ENCODE data around the gene B4GALT1.

Gene B4GALT1

DNA sequence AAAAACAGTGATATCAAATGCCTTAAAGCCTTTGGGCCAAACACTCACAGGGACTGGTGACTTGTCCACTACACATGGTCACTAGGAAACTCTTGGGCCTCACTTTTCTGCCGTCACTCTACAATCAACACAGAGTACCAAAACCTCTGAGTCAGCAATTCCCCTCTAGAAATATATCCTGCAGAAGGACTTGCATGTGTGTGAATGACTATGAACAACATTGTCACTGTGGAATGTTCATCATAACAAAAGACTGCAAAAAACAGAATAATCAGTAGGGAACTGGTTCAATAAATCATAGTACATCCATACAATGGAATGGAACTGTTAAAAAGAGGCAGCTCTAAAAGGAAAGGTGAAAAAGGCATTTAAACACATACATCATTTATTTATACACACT lies 46.5 kb downstream of the B4GALT1 start:
- TF ChIP-seq ZNF274 (IDR thresholded peaks at IDR 0.05; ENCODE audit: low read depth, low read length): no peak
- no peak overlapping the region for H3K4me3 ChIP-seq (ENCODE audit: low read length)

DNA sequence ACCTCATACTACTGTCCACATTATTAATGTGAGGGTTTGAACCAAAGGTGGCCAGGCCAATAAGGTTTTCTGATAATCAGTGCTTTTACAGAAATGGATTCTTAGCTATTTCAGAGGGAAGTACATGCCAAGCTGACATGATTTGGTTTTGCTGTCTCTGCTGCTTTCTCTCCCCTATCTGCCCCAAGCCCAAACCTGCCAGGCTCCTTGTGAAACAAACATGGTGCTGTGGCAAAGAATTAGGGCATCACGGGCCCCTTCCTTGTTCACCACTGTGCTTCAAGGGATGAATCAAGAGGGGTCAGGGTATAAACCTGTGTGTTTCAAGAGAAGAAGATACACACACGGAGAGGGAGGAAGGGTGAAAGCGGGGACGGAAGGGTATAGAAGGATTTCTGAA lies 49.3 kb downstream of the B4GALT1 start:
- TF ChIP-seq ZNF274 (IDR thresholded peaks at IDR 0.05; ENCODE audit: low read depth, low read length): no peak
- no peak overlapping the region for H3K4me3 ChIP-seq (ENCODE audit: low read length)

DNA sequence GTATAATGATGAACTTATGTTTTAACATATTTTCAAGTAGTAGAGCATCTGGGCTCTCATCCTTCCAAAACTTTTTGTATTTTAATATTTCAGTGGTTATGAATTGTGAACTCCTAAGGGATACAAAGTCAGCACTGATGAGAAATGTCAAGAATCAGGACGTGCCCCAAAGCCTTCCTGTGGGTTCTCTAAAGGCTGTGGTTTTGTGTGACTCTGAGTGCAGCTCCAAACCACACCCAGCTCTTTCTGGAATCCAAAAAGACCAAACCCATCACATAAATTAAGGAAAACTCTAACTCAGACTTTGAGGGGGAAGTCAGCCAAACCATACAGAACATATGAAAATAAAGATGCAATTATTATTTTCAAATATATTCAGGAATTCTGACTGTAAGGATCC lies 49.8 kb downstream of the B4GALT1 start:
- H3K4me3 ChIP-seq (ENCODE audit: low read length): no peak overlapping the region
- no peak for TF ChIP-seq ZNF274 (IDR thresholded peaks at IDR 0.05; ENCODE audit: low read depth, low read length)

DNA sequence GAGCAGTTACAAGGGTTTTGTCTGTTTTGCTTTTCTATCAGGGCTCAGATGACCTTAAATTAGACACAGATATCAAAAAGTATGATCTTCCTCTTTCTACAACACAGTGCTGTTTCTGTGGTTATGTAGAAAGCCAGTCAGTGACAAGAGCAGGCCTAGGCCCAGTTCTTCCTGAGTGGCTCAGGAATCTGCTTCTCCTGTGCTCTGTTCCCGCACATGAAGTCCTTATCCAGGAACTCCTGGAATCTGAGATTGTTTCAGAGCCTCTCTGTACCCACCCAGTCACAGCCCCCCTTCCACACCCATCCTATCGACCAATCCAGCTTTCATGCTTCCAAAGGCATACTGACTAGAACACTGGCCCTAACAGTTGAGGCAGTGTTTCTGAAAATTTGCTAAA lies 50.3 kb downstream of the B4GALT1 start:
- no peak overlapping the region for H3K4me3 ChIP-seq (ENCODE audit: low read length)
- no peak for TF ChIP-seq ZNF274 (IDR thresholded peaks at IDR 0.05; ENCODE audit: low read depth, low read length)

DNA sequence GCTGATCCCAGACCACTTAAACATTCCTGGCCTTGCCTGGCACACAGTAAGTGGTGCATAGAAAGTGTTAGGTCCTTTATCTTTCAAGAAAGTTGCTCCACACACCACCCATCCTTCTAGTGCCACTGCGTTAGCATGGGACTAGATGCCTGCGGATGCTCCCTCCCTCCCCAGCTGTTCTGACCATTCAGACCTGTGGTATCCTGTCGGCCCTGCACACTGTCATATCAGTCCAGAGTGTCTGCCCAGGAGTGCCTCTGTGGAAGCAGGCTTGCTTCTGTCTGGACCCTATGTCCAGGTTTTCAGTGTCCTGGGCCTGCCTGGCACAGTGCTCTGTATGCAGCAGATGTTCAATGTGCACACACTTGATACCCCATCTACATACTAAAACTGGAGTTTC lies 52.4 kb downstream of the B4GALT1 start:
- H3K4me3 ChIP-seq (ENCODE audit: low read length): no peak overlapping the region
- TF ChIP-seq ZNF274 (IDR thresholded peaks at IDR 0.05; ENCODE audit: low read depth, low read length): no peak

DNA sequence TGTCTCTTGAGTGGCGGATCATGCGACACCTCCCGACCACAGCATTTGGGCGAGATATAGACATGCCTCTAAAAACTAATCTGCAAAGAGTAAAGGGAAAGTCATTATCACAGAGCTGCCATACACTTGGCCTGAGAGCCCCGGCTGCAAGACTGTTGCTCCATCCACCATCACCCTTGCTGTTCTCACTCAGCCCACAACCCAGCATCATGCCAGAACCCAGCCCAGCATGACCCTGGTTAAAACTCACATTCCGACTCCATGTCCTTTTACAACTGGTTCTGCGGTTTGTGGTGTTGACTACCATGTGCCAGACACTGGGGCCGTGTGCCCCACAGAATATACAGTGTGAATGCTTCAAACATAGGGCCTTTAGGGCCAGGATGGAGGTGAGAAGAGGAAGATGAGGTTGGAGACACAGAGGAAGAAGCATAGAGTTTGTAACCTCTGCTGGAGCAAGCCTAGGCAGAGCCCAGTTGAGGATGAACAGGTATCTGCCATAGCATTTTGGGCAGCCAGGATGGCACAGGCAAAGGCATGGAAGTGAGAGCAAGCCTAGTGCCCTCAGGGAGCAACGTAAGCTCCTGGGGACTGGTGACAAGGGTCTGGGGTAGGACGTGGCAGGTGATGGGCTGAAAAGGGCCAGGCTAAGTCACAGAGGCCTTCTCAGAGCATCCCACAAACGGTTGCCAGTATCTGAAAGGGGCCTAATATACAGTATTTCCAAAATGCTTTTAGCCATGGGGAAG lies 53.2 kb downstream of the B4GALT1 start:
- TF ChIP-seq ZNF274 (IDR thresholded peaks at IDR 0.05; ENCODE audit: low read depth, low read length): no peak
- H3K4me3 ChIP-seq (ENCODE audit: low read length): no peak overlapping the region

DNA sequence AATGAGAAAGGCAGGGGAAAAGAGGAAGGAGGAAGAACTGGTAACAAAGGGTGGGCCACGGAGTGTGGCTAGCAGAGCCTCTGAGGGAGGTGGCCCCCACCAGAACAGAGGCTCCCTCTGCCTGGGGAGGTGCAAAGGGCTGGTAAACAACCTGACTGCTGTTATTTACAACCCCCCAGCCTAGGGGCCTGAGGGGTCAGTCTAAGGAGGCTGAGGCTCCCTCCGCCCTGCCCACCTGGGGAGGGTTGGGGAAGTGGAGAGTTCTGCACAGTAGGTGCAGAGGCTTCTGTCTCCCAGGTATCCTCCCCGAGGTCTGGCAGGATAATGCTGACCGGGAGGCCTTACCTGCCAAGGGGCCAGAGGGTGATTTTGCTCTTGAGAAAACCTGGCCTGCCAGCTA lies 55.0 kb downstream of the B4GALT1 start:
- H3K4me3 ChIP-seq (ENCODE audit: low read length): no peak overlapping the region
- no peak for TF ChIP-seq ZNF274 (IDR thresholded peaks at IDR 0.05; ENCODE audit: low read depth, low read length)

DNA sequence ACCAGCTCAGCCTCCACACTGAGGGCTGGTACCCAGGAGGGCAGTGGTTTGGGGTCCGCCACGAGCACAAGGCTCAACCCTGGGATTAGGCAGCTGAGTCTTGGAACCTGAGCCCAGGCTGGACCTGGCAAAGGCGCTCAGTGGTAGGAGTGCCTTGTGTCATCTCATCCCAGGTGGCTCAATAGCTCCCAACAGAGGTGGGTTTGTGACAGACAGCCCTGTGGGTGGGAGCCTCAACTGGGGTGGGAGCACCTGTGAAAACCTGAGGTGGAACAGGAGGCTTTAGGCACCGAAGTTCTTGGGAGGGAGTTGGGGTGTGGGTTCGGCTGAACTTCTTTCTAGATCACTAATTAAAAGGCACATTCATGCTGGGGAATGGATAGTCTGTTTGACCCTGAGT lies 55.5 kb downstream of the B4GALT1 start:
- no peak for TF ChIP-seq ZNF274 (IDR thresholded peaks at IDR 0.05; ENCODE audit: low read depth, low read length)
- no peak overlapping the region for H3K4me3 ChIP-seq (ENCODE audit: low read length)

DNA sequence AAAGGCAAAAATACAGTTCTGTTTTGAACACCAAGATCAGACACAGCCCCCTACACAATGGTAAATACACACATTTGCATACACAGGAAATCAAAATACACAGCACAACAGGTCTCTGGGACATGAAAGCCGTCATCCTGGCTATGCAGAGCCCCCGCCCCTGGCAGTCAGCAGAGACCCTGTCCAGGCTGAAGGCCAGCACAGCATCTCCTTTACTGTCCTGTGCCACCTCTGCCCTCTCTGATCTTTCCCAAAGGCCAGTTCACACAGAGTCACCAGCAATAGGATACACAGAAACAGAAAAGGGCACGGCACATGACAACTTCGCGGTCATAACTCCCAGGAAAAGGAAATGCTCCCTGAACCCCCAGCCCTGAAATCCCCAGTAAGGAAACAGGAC lies 56.5 kb downstream of the B4GALT1 start:
- no peak overlapping the region for H3K4me3 ChIP-seq (ENCODE audit: low read length)
- TF ChIP-seq ZNF274 (IDR thresholded peaks at IDR 0.05; ENCODE audit: low read depth, low read length): no peak

DNA sequence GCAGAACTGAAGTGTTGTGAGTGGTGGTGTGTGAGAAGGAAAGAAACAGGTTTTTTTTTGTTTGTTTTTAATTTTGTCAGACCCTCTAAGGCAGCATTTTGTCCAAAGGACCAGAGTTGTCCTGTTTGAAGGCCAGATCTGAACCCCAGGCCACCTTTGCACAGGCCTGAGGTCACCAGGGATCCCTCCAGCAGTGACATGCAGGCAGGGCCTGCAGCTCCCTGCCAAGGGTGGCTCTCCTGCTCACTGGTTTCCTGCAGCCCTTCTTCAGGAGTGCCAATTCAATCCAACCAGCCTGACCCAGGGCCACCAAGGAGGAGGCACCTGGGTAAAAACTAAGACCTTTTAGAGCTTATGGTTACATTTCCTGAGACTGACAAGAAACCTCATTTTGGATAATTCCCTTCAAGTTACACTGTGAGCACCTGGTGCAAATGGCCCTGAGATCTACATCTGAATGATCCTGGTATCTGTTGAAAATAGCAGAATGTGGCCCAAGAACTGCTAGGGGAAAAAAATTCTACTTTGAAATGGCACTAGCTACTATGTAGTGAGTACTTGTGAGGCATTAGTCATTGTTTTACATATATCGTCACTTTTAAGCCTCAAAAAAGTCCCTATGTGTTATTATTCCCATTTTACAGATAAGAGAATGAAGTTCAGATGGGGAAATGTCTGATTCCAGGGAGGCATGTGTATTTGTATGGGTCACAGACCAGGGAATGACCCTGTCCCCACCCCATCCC lies 57.1 kb downstream of the B4GALT1 start:
- no peak for TF ChIP-seq ZNF274 (IDR thresholded peaks at IDR 0.05; ENCODE audit: low read depth, low read length)
- H3K4me3 ChIP-seq (ENCODE audit: low read length): no peak overlapping the region

DNA sequence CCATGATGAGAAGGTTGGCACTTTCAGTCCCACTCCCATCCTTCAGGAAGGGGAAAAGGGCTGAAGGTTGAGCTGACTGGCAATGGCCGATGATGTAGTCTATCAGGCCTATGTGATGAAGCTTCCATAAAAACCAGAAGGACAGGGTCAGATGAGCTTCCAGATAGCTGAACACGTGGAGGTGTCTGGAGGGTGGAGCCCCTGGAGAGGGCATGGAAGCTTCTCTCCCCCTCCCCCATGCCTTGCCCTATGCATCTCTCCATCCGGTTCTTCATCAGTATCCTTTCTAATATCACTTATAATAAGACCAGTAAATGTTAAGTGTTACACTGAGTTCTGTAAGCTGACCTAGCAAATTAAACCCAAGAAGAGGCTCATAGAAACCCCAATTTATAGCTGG lies 58.0 kb downstream of the B4GALT1 start:
- no peak for TF ChIP-seq ZNF274 (IDR thresholded peaks at IDR 0.05; ENCODE audit: low read depth, low read length)
- no peak overlapping the region for H3K4me3 ChIP-seq (ENCODE audit: low read length)

DNA sequence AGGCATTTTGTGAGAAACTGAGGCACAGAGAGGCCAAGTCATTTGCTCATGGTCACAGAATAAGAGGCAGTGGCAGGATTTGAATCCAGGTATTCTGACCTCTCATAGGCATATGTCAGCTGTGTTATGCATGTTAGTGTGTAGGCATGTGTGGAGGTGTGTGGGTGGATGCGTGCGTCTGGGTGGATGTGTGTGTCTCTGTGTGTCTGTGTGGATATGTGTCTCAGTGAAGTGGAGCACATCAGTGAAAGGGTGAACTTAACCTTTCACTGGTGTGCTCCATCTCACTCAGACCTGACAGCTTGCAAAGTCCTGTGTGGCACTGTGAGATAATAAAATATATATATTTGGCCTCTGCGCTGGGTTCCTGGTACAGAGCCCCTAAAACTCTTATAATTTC lies 58.7 kb downstream of the B4GALT1 start:
- no peak for TF ChIP-seq ZNF274 (IDR thresholded peaks at IDR 0.05; ENCODE audit: low read depth, low read length)

DNA sequence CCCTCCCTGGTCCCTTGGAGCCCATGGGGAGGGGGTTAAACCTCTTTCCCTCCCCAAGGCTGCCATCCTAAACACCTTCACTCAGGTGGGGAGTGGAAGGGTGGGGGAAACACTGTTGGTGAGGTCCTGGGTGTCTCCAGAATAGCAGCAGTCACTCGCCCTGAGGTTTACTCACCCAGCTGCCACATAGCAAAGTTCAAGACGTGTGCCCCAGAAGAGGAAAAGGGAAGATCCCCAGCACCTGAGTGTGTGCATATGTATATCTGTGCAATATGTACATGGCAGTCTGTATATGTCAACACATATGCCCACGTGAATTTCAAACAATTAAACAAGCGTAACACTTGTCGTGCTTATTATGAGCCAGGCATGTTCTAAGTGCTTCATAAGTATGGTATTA lies 59.4 kb downstream of the B4GALT1 start:
- TF ChIP-seq ZNF274 (IDR thresholded peaks at IDR 0.05; ENCODE audit: low read depth, low read length): no peak

More for the DNA sequence above, 58.7 kb downstream of the B4GALT1 start:
- no peak overlapping the region for H3K4me3 ChIP-seq (ENCODE audit: low read length)

DNA sequence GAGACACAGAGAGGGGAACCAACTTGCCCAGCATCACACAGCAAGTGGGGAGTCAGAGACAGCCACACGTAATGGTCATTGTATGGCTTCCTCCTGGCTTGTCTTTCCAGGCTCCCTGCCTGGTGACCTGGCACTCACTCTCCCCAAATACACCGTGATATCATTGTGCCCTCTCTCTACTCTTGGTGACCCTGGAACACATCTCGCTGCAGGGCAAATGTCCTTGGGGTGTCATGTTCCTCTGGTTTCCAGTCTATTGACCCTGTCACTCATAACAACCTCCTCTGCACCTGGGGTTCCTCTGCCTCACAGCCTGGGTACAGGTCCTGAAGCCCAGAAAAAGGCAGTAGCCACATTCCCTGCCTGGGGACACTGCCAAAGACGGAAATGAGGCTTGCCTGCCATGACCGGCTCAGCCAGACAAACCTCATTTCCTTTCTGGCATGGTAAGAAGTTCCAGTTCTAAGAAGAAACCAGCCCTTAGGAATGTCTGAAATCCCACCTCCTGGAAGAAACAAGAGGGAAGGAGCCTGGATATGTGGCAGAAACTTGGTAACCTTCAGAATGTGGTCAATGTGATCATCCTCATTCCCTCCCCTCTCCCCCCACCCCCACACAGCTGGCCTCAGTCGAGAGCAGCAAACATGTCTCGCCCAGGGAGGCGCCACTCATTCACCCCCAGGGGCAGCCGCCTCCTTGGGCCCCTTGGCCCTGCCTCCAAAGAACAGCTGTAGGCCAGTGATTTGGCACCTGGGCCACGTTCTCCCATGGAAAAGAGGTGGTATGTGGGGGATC lies 60.1 kb downstream of the B4GALT1 start:
- H3K4me3 ChIP-seq (ENCODE audit: low read length): no peak overlapping the region
- no peak for TF ChIP-seq ZNF274 (IDR thresholded peaks at IDR 0.05; ENCODE audit: low read depth, low read length)

More for the DNA sequence above, 59.4 kb downstream of the B4GALT1 start:
- H3K4me3 ChIP-seq (ENCODE audit: low read length): no peak overlapping the region

DNA sequence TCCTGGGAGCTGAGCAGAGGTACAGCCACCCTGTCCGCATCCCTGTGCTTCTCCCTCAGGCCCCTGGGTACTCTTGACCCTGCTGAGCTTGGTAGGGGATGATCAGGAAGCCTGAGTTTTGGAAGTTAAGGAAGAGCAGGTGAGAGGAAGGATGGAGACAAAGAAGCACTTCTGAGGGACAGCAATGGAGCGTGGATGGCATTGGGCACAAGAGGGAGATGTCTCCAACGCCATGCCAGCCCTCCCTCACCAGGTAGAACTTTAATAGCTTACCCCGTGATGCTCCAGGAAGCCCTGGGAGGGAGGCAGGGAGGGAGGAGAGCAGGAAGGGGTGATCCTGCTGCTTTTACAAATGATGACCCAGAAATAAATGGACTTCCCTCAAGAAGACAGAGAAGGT lies 60.8 kb downstream of the B4GALT1 start:
- no peak for TF ChIP-seq ZNF274 (IDR thresholded peaks at IDR 0.05; ENCODE audit: low read depth, low read length)

More for the DNA sequence above, 60.8 kb downstream of the B4GALT1 start:
- no peak overlapping the region for H3K4me3 ChIP-seq (ENCODE audit: low read length)

All from GM08714 (cell line).